ENCODE data around the gene PHACTR1. TPM values are rescaled to one million over a fixed set of nuclear protein-coding genes. Genes with fewer than 3 reads are reported as not detected.

Gene PHACTR1
- total RNA-seq, 1 experiment from 2014 or later: 2.6 TPM

GRCh38 chr6:12785301-12785700, 68.7 kb downstream of the PHACTR1 start:
- Histone ChIP-seq H3K9me3 (ENCODE audit: low read depth, low read length, poor library complexity, severe bottlenecking) (no peaks in the 10 kb centered on the region), H3K4me1 (ENCODE audit: insufficient read depth, low read length, poor library complexity, severe bottlenecking) (no peaks in the 10 kb centered on the region), H3K4me3 (ENCODE audit: low read depth, low read length, poor library complexity, severe bottlenecking) (no peak overlapping the region), H3K27ac (ENCODE audit: low read depth, low read length, poor library complexity, severe bottlenecking) (no peak overlapping the region), H3K36me3 (ENCODE audit: insufficient read depth, low read length, poor library complexity, severe bottlenecking) (no peaks in the 10 kb centered on the region), H3K27me3 (replicated peaks; ENCODE audit: insufficient read depth, low read depth, low read length, poor library complexity) (no peaks in the 10 kb centered on the region)
- ChIA-PET CTCF (no interaction called here), POLR2A (ENCODE audit: low non-redundant PET) (no interaction called here)
- no TSS peak for BruUV-seq (replicated peaks)
- TF ChIP-seq EZH2 (IDR thresholded peaks at IDR 0.05; ENCODE audit: borderline replicate concordance, low read depth, low read length, poor library complexity, severe bottlenecking) (no peak), CTCF (conservative IDR thresholded peaks at IDR 0.05; ENCODE audit: low read depth, low read length) (no peak)
- intact Hi-C loops (cut with micrococcal nuclease; ENCODE audit: unreplicated experiment): no loop called here
- no peak for DNase-seq (ENCODE audit: low spot score)

- no peak overlapping the region for H3K27ac ChIP-seq (ENCODE audit: low read depth, low read length, poor library complexity, severe bottlenecking)
- H3K36me3 ChIP-seq (ENCODE audit: insufficient read depth, low read length, poor library complexity, severe bottlenecking): no peaks in the 10 kb centered on the region
- TF ChIP-seq EZH2 (IDR thresholded peaks at IDR 0.05; ENCODE audit: borderline replicate concordance, low read depth, low read length, poor library complexity, severe bottlenecking): no peak
- no peak for TF ChIP-seq CTCF (conservative IDR thresholded peaks at IDR 0.05; ENCODE audit: low read depth, low read length)
- CTCF ChIA-PET: no interaction called here
- POLR2A ChIA-PET (ENCODE audit: low non-redundant PET): no interaction called here
- no peak for DNase-seq (ENCODE audit: low spot score)
- intact Hi-C loops (cut with micrococcal nuclease; ENCODE audit: unreplicated experiment): no loop called here
- BruUV-seq (replicated peaks): no TSS peak
- no peaks in the 10 kb centered on the region for H3K4me1 ChIP-seq (ENCODE audit: insufficient read depth, low read length, poor library complexity, severe bottlenecking)
- H3K4me3 ChIP-seq (ENCODE audit: low read depth, low read length, poor library complexity, severe bottlenecking): no peak overlapping the region
- H3K9me3 ChIP-seq (ENCODE audit: low read depth, low read length, poor library complexity, severe bottlenecking): no peaks in the 10 kb centered on the region
- H3K27me3 ChIP-seq (replicated peaks; ENCODE audit: insufficient read depth, low read depth, low read length, poor library complexity): no peaks in the 10 kb centered on the region
Measured at GRCh38 chr6:12785921-12786320, 69.4 kb downstream of the PHACTR1 start.

GRCh38 chr6:12791371-12791770, 74.8 kb downstream of the PHACTR1 start:
- H3K4me1 ChIP-seq (ENCODE audit: insufficient read depth, low read length, poor library complexity, severe bottlenecking): no peaks in the 10 kb centered on the region
- H3K36me3 ChIP-seq (ENCODE audit: insufficient read depth, low read length, poor library complexity, severe bottlenecking): no peaks in the 10 kb centered on the region
- no TSS peak for BruUV-seq (replicated peaks)
- POLR2A ChIA-PET (ENCODE audit: low non-redundant PET): no interaction called here
- no peak for DNase-seq (ENCODE audit: low spot score)
- no peak for TF ChIP-seq CTCF (conservative IDR thresholded peaks at IDR 0.05; ENCODE audit: low read depth, low read length)
- TF ChIP-seq EZH2 (IDR thresholded peaks at IDR 0.05; ENCODE audit: borderline replicate concordance, low read depth, low read length, poor library complexity, severe bottlenecking): no peak
- CTCF ChIA-PET: no interaction called here
- H3K27me3 ChIP-seq (replicated peaks; ENCODE audit: insufficient read depth, low read depth, low read length, poor library complexity): peaks cover 12% of the 10 kb centered on the region
- H3K9me3 ChIP-seq (ENCODE audit: low read depth, low read length, poor library complexity, severe bottlenecking): no peaks in the 10 kb centered on the region
- intact Hi-C loops (cut with micrococcal nuclease; ENCODE audit: unreplicated experiment): no loop called here
- no peak overlapping the region for H3K4me3 ChIP-seq (ENCODE audit: low read depth, low read length, poor library complexity, severe bottlenecking)
- H3K27ac ChIP-seq (ENCODE audit: low read depth, low read length, poor library complexity, severe bottlenecking): no peak overlapping the region
